Adrenal gland (tissue), 5 donors: ENCODE measurements around the gene SMCO4.

Experiments
- POLR2A ChIP-seq, 2 donors: fragments of 450-650 bp; IDR thresholded peaks; one replicate each; pipeline ENCODE4 v1.6.1; 2017; ENCODE audit warnings: antibody characterized with exemption in 2 of 2, mild to moderate bottlenecking in 2 of 2, moderate library complexity in 1 of 2
- TF ChIP-seq, protein P1 (sequence below), 6 experiments: fragments of 450-650 bp in 4 of 6; fragments of 200-600 bp in 2 of 6; sonication (generic) in 1 of 6; IDR thresholded peaks; 1 replicate in 5 of 6; 2 replicates in 1 of 6; pipeline versions ENCODE4 v1.5.1 to v1.8.0; 2016 to 2021; ENCODE audit warnings: antibody characterized with exemption in 6 of 6, mild to moderate bottlenecking in 2 of 6, moderate library complexity in 1 of 6
- donor health status: DM: no; HTN: no; CAD: no.

DNA sequence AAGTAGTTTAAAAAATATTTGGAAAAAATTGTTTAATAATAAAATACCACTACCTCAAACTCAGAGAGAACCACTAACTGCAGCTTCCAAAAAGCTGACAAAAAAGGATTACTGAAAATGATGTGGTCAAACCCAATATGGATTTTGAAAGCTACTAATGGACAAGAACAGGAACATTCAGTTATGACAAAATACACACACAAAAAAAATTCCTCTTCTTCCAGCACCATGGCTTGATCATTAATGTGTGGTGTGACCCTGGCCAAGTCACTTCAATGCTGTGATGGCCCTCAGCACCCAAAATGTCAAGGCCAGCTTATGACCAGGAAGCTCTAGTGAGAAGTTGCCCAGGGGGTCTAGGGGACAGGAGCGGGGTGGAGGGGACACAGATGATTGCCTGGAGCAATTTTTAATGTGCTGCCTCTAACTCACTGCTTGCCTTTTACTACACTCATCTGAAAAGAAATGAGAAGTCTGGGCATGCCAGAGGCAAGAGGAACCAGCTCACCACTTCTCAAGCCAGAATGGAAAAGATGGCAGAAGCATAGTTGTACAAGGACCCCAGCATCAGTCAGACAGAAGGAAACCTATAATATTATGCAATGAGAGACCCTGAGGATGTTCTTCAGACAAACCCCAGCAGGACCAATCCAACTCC is 2.2 kb downstream of the SMCO4 start:
- TF ChIP-seq, protein P1, sequence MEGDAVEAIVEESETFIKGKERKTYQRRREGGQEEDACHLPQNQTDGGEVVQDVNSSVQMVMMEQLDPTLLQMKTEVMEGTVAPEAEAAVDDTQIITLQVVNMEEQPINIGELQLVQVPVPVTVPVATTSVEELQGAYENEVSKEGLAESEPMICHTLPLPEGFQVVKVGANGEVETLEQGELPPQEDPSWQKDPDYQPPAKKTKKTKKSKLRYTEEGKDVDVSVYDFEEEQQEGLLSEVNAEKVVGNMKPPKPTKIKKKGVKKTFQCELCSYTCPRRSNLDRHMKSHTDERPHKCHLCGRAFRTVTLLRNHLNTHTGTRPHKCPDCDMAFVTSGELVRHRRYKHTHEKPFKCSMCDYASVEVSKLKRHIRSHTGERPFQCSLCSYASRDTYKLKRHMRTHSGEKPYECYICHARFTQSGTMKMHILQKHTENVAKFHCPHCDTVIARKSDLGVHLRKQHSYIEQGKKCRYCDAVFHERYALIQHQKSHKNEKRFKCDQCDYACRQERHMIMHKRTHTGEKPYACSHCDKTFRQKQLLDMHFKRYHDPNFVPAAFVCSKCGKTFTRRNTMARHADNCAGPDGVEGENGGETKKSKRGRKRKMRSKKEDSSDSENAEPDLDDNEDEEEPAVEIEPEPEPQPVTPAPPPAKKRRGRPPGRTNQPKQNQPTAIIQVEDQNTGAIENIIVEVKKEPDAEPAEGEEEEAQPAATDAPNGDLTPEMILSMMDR (IDR thresholded peaks at IDR 0.05), result no peak
- no peak for TF ChIP-seq POLR2A (IDR thresholded peaks at IDR 0.05)
